ENCODE data around the gene CBLC. TPM values are rescaled to one million over a fixed set of nuclear protein-coding genes. Genes with fewer than 3 reads are reported as not detected.

Gene CBLC
- total and polyA plus RNA-seq, 2 experiments from 2014 or later = 26.2 to 39.7 TPM

DNA sequence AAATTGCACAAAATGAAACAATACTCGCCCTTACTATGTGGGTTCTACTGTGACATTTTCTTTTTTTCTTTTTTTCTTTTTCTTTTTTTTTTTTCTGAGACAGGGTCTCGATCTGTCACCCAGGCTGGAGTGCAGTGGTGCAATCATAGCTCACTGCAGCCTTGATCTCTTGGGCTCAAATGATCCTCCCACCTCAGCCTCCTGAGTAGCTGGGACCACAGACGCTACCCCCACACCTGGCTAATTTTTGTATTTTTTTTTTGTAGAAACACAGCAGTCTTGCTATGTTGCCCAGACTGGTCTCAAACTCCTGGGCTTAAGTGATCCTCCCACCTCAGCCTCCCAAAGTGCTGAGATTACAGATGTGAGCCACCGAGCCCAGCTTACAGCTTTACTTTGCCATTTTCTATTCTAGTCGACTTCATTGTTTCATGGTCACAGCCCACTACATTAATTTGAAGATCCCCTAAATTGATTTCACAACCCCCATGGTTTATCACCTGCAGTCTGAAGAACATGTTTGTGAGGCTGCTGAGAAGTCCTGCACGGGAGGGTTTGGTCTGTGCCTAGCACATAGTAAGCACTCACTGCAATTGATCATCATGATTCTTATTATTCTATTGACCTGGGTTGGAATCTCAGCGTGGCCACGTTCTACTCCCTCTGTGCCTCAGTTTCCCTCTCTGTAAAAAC lies 25.4 kb upstream of the CBLC start:
- H3K4me2 ChIP-seq = peak overlapping the region; percentile 82
- no peaks in the 10 kb centered on the region for H3K9me2 ChIP-seq (replicated peaks; ENCODE audit: insufficient read depth)
- DNase-seq (ENCODE audit: low spot score) = no peak
- H3K27ac ChIP-seq = peak overlapping the region; percentile 53
- H3K79me2 ChIP-seq = peaks cover 42% of the 10 kb centered on the region
- no peaks in the 10 kb centered on the region for H3K36me3 ChIP-seq (replicated peaks; ENCODE audit: insufficient read depth, low read depth)
- H3K27me3 ChIP-seq = no peaks in the 10 kb centered on the region
- no peak overlapping the region for H2AFZ ChIP-seq
- H3K4me3 ChIP-seq = no peak overlapping the region
- TF ChIP-seq EZH2 (IDR thresholded peaks at IDR 0.05; ENCODE audit: borderline replicate concordance) (no peak), EZH2phosphoT487 (IDR thresholded peaks at IDR 0.05; ENCODE audit: low read depth, severe bottlenecking, unreplicated experiment) (no peak), CTCF (IDR thresholded peaks at IDR 0.05; ENCODE audit: poor library complexity) (no peak)
- 79% methylated on average over 8 of the region's 8 CpGs for WGBS (ENCODE audit: low lambda C conversion rate, missing lambda C conversion rate)
- H4K20me1 ChIP-seq (ENCODE audit: insufficient read depth, poor library complexity, severe bottlenecking) = no peaks in the 10 kb centered on the region
- H3K9me3 ChIP-seq (ENCODE audit: low read depth) = no peaks in the 10 kb centered on the region
- peaks cover 32% of the 10 kb centered on the region for H3K4me1 ChIP-seq (ENCODE audit: insufficient read depth)

DNA sequence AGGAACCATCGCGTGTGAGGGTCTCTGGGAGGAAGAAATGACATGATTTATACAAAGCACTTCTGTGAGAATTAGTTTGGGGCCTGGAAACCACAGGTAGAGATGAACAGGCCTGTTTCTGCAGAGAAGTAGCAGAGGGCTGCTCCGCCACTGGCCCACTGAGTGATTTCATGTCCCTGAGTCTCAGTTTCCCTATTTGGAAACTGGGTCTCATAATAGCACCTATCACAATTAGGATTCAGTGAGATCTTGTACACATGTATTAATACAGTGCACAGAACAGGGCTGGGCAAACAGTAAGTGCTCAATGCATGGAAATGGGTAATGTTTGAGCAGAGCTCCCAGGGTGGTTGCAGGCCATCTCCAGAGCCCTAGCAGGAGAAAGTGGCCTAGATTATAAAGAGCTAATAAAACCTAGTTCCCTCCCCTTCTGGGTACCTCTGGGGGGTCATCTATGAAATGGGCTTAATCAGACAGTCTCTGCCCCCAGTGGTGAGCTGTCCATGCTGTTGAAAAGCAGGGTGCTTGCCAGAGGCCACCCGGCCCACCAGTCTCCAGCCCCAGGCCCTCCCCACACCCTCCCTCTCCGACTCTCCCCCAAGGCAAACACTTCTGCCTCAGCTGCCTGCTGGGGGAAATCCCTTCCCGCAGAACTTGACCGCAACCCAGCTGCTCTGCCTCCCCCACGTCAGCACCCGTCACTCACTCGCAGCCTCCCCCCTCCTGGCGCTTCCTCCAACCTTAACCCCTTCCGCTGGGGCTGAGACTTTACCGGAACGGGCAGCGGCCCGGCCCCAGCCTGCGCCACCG lies 24.7 kb upstream of the CBLC start:
- TF ChIP-seq EZH2phosphoT487 (IDR thresholded peaks at IDR 0.05; ENCODE audit: low read depth, severe bottlenecking, unreplicated experiment) = no peak
- no peak for TF ChIP-seq CTCF (IDR thresholded peaks at IDR 0.05; ENCODE audit: poor library complexity)
- no peak for TF ChIP-seq EZH2 (IDR thresholded peaks at IDR 0.05; ENCODE audit: borderline replicate concordance)
- H3K9me2 ChIP-seq (replicated peaks; ENCODE audit: insufficient read depth) = no peaks in the 10 kb centered on the region
- H3K27me3 ChIP-seq = no peaks in the 10 kb centered on the region
- DNase-seq (ENCODE audit: low spot score) = peak; percentile 92
- H3K9me3 ChIP-seq (ENCODE audit: low read depth) = no peaks in the 10 kb centered on the region
- H3K36me3 ChIP-seq (replicated peaks; ENCODE audit: insufficient read depth, low read depth) = no peaks in the 10 kb centered on the region
- peak overlapping the region; percentile 90 for H3K27ac ChIP-seq
- 16% methylated on average over 17 of the region's 18 CpGs for WGBS (ENCODE audit: low lambda C conversion rate, missing lambda C conversion rate)
- H3K4me1 ChIP-seq (ENCODE audit: insufficient read depth) = peaks cover 40% of the 10 kb centered on the region
- no peak overlapping the region for H3K4me3 ChIP-seq
- peak overlapping the region; percentile 82 for H3K4me2 ChIP-seq
- peaks cover 42% of the 10 kb centered on the region for H3K79me2 ChIP-seq
- no peaks in the 10 kb centered on the region for H4K20me1 ChIP-seq (ENCODE audit: insufficient read depth, poor library complexity, severe bottlenecking)
- no peak overlapping the region for H2AFZ ChIP-seq

DNA sequence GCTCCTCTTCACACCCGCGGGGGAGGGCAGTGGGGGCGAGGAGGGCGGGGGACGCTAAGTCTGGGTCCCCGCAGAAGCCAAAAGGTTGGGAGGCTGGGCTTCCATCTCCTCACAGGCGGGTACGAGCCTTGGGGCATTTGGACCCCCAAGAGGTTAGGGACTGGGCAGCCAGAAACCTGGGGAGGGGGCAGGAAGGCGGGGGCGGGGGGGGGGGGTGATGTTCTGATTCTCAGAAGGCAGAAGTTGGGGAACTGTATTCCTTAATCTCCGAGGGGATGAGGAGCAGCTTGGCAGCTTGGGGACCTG lies 24.1 kb upstream of the CBLC start:
- 12% methylated on average over 9 of the region's 11 CpGs for WGBS (ENCODE audit: low lambda C conversion rate, missing lambda C conversion rate)
- H3K4me2 ChIP-seq = peak overlapping the region; percentile 82
- no peak overlapping the region for H3K4me3 ChIP-seq
- no peaks in the 10 kb centered on the region for H3K9me3 ChIP-seq (ENCODE audit: low read depth)
- no peaks in the 10 kb centered on the region for H3K9me2 ChIP-seq (replicated peaks; ENCODE audit: insufficient read depth)
- peak overlapping the region; percentile 90 for H3K27ac ChIP-seq
- H3K36me3 ChIP-seq (replicated peaks; ENCODE audit: insufficient read depth, low read depth) = no peaks in the 10 kb centered on the region
- TF ChIP-seq CTCF (IDR thresholded peaks at IDR 0.05; ENCODE audit: poor library complexity) = no peak
- TF ChIP-seq EZH2phosphoT487 (IDR thresholded peaks at IDR 0.05; ENCODE audit: low read depth, severe bottlenecking, unreplicated experiment) = no peak
- TF ChIP-seq EZH2 (IDR thresholded peaks at IDR 0.05; ENCODE audit: borderline replicate concordance) = no peak
- H4K20me1 ChIP-seq (ENCODE audit: insufficient read depth, poor library complexity, severe bottlenecking) = no peaks in the 10 kb centered on the region
- H3K27me3 ChIP-seq = no peaks in the 10 kb centered on the region
- DNase-seq (ENCODE audit: low spot score) = no peak
- no peak overlapping the region for H2AFZ ChIP-seq
- H3K4me1 ChIP-seq (ENCODE audit: insufficient read depth) = peaks cover 41% of the 10 kb centered on the region
- peaks cover 42% of the 10 kb centered on the region for H3K79me2 ChIP-seq

Measured in hepatocyte (in vitro differentiated cells).